GM13977 (cell line): ENCODE measurements around the gene SAMD3.

ENCODE experiments used
- DNase-seq: peaks from one replicate; pipeline ENCODE4 v3.0.0; 2012; ENCODE audit warnings: low spot score
- CTCF ChIP-seq: IDR thresholded peaks from 2 replicates; pipeline ENCODE4 v1.5.1; 2012; ENCODE audit warnings: mild to moderate bottlenecking, control low read depth; ENCODE audit not compliant: insufficient read depth; ENCODE audit errors: extremely low read depth, missing control alignments
- in situ Hi-C: fragments of 300-500 bp; cut with MboI; formaldehyde crosslinking; loops from one replicate; pipeline ENCODE4 v1.12.0; 2022; ENCODE audit warnings: low sequenced_read_pairs, low pct_unique_long_range_greater_than_20kb, mixed read lengths, inconsistent platforms; ENCODE audit not compliant: unreplicated experiment

The SAMD3 gene

GRCh38 chr6:130138116-130138908 lies 84.4 kb downstream of the SAMD3 start:
- no peak for TF ChIP-seq CTCF
- in situ Hi-C loops: no loop called here
- no peak for DNase-seq

- in situ Hi-C loops: no loop called here
- TF ChIP-seq CTCF: no peak
- DNase-seq: no peak
Measured at GRCh38 chr6:130136798-130137197, 86.0 kb downstream of the SAMD3 start.

GRCh38 chr6:130134582-130134981 lies 88.2 kb downstream of the SAMD3 start:
- no peak for DNase-seq
- in situ Hi-C loops: no loop called here
- TF ChIP-seq CTCF: no peak

- TF ChIP-seq CTCF: no peak
- in situ Hi-C loops: no loop called here
- DNase-seq: peak; percentile 11
Measured at GRCh38 chr6:130132286-130132701, 90.5 kb downstream of the SAMD3 start.

GRCh38 chr6:130129762-130130246 lies 92.9 kb downstream of the SAMD3 start:
- no peak for DNase-seq
- in situ Hi-C loops: no loop called here
- no peak for TF ChIP-seq CTCF

GRCh38 chr6:130128326-130128725 lies 94.4 kb downstream of the SAMD3 start:
- TF ChIP-seq CTCF: no peak
- in situ Hi-C loops: no loop called here
- no peak for DNase-seq
